ENCODE measurements around the gene NFIB.

Gene NFIB

DNA sequence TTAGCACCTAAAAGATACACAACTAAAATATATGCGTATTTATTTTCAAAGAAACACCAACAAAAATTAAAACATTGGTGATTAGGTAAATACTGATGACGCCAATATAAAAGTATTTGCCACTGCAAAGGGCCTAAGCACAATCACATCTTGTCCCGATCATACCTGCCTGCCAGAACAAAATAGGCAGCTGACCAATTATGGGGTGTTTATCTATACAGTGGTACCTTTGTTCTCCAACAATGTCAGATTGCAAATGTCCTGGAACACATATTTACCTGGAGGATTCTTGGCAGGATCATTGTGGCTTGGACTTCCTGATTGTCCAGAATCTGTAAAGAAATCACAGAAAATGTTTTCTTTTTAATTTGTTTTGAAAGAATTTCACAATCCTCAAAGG is 134.5 kb downstream of the NFIB start:
- no peak for DNase-seq

DNA sequence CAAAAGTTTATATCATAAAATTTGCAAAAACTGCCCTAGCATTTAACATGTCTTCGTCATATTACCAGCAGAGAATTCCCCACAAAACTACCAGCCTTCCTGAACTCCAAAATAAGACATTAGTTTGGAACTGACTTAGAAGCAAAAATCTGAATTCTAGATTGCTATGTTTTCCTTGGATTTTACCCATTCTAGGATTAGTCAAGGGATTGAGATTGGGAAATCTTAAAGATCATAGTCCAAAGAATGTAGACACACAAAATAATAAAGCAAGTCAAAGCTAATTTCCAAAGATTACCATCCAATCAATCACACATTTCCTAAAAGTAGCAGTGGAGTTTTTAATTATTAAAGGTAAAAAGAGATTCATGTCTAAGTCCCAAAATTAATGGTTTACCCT is 138.2 kb downstream of the NFIB start:
- no peak for DNase-seq

DNA sequence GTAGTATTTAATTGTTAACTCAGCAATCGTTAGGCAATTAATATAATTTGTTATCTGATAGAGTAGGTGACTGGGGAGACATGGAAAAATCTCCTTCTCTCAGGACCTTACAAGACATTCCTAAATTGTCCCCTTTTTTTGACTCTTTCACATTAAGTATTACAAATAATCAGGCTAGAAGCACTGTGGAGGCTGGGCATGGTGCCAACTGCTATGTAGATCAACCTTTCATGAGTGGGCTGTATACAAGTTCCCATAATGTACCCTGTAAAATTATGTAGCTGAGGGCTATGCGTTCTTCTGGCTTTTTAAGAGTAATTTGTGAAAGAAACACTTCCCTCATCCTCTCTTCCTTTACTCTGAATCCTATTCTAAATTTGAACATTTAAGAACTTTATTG is 140.2 kb downstream of the NFIB start:
- DNase-seq: no peak

DNA sequence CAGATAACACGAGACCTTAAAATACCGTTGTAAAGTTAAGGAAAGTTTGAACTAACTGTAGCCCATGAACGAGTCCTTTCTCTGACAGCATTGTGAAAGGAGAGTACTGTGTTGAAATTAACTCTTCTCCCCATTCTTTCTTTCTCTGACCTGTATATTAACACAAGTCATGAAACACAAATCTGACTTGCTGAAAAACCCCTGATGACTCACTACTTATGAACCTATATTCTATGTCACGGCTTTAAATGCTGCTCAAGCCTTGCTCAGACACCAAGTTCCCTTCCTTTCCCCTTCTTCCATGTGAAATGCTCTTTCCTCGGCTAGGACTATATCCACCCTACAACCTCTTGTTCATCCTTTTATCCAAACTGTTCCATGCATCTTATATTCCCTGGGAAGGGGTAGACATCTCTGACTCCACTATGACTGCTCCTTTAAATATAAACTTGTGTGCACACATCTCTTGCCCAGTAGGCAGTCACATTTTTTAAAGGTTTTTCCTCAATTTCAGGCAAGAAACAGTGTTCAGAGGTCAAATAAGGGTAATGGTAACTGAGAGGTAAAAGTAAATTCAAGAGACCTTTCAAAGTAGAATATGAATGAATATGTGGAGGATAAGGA is 142.9 kb downstream of the NFIB start:
- no peak for DNase-seq

DNA sequence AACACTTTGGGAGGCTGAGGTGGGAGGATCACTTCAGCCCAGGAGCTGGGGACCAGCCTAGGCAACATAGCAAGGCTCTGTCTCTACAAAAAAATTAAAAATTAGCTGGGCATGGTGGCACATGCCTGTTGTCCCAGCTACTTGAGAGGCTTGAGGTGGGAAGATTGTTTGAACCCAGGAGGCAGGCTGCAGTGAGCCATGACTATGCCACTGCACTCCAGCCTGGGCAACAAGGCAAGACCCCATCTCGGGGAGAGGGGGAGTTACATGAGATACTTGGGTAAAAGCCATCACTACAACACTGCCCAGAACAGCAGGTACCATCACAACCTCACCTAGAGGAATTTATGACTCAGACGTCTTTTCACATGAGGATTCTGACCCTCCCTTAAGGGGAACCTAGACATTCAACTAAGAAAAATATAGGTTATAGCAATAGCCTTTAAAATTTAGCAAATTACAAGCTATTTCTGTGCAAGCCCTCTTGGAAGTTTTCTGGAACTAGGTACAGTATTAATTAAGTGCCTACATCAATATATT is 143.5 kb downstream of the NFIB start:
- no peak for DNase-seq

DNA sequence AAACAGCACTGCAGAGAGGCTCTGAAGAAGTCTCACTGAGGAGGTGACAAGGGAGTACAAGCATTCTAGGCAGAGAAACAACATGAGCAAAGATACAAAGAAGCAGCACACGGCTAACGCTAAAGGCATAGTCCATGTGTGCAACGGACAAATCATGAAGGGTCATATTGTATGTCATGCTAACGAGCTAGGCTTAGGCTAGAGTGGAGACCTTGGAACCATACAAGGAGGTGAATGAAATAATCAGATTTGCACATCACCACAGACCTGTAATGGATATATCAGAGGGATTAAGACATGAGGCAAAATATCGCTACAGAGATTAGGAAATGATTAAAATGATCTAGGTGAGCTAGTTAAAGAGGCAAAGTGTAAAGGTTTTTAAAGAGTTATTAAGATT is 145.6 kb downstream of the NFIB start:
- DNase-seq: no peak

DNA sequence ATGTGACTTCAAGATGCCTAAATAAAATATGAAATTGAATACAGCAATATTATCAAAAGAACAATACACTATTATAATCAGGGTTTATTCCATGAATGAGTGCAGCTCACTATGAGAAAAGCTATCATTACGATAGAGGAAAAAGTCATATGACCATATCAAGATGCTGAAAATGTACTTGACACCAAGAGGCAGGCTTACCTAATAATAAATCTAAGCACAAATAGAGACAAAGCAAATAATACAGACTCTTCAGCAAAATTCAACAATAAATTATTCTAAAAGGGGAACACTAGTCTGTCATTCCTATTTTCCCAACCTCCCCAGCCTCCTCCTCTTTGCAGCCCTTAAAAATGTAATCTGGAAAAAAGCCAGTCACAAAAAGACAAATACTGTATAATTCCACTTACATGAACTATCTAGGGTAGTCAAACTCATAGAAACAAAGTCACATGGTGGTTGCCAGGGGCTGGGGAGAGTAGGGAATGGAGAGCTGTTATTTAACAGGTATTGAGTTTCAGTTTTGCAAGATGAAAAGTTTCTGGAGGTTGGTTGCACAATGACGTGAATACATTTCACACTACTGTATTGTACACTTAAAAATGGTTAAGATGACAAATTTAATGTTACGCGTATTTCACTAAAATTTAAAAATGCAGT is 148.4 kb downstream of the NFIB start:
- peak; percentile 41 for DNase-seq

DNA sequence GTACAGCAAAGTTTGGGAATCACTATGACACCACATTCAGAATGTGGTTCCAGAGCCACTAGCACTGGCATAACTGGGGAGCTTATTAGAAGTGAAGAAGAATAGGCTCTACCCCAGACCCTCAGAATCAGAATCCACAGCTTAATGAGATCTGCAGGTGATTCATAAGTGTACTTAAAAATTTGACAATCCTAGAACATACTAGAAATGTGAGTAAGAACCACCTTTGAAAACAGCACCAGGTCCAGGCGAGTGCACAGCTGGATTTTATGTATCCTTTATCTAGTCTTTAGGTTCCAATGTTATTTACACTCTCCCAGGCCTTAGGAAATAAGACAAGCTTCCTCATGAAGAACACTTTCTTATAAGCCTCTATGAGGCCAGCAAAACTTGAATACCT is 149.0 kb downstream of the NFIB start:
- DNase-seq: no peak

DNA sequence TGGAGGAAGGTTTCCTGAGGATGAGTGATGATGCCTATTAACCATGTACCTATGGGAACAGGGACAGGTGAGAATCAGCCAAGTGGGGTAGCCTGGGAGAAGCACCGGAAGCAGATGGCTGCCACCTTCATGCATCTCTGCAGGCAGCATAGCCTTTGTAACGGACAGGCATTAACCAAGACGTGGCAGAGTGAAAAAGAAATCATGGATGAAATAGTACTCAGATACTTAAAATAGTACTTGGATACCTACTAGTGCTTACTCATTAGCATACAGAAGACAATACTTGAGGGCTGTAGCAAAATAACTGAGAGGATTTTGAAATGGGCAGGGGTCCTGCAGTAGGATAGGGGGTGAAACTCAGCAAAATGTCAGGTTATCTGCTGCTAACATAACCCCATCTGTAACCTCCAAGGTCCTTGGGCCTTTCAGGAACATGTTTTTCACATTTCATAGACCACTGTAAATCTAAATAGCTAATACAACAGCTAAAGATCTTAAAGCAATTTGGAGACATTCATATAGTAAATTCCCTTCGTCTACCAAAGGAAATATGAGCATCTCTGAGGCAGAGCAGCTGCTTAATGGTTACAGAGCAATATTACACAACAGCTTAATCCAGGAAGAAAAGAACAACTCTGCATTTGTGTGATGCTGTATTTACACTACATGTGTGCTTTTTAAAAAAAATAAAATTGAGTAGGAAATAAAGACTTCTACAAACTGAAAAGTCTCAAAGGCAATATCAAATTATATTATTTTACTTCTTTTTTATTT is 154.3 kb downstream of the NFIB start:
- peak; percentile 63 for DNase-seq

DNA sequence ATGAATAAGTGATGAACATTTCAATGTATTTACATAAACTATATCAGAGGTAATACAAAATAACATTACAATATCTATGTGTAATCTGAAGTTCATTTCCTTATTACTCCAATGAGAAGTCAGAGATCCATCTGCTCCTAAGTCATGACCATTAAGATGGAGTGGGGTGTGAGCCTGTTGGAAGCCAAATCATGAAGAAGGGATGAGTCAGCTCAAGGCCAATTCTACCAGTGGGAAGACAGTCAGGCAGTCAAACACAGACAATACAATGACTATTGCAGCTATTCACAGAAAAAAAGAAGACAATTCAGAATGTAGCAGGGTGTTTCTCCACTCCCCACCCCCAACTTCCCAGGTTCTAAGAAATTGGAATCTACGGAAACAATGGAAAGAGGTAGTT is 155.0 kb downstream of the NFIB start:
- DNase-seq: no peak

DNA sequence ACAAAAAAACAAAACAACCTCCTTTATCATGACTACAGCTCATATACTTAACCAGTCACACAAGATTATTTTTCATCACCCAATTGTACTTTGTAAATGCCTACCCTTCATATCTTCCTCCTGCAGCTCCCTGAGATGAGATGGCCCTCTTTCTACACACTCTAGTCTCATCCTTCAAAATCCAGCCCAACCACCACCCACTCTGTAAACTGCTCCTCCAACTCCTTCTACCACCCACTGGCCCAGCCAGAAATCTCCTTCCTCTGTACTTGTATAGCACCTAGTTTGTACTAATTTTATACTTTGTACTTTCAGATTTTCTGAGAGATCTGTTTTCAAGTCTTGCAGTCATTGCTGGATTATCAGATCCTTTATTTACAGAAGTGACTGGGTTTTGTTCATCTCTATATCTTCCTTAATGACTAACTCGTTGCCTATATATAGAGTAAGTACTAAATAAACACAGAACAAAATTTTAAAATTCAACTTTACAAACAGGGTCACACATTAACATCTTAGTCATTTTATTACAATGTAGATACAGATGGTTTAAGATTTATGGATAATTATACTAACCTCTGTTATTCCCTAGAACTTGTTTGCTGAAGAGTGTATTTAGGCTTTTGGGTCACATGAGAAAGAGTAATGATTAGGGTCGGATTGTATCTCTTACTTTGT is 155.7 kb downstream of the NFIB start:
- no peak for DNase-seq

DNA sequence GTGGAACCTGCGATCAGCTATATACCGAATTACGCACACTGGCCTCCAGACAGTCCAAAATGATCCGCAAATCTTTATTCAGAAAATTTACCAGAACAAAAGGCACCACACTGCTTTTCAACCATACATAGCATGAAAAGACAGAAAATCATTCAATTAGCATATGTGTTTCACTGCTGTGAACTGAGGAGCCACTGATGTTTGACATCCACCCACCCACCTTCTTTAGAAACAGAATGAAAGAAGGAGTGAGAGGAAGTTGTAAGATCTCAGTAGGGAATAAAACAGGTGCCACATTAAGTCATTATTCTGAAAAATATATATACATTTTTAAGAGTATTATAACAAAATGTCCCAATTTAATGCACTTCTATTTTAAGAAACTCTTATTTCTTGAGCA is 156.8 kb downstream of the NFIB start:
- no peak for DNase-seq

DNA sequence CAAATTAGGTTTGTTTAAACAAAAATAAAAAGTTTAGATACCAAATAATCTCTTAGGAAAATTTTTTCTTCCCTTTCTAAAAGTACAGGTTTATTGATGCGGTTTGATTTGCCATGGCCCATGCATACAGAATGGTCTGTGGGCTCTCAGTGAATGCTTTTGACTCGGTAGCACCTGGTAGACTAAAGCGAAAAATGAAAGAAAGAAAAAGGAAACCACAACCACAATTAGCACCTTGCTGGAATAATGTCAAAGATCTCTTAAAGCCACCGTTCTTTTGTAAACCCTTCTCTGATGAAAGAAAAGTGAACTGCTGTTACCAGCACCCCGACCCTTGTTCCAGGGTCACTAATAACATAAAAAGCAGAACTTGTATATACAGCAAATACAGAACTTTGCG is 157.9 kb downstream of the NFIB start:
- no peak for DNase-seq

DNA sequence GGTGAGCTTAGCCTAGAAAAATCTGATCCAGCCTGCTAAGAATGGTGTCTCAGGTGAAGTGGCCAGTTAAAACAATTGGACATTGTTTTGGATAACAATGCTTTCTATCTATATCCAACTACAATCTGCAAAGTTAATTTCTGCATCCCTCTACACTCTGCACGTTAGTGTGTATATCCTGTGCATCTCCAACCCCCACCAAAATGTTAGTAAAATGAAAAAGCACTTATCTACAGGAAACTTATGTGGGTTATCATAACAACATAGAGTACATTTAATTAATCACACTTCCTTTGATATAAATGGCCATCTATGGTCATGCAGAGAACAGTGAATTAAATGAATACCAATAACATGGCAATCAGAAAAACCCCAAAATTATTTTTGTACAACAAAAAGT is 158.7 kb downstream of the NFIB start:
- DNase-seq: no peak

DNA sequence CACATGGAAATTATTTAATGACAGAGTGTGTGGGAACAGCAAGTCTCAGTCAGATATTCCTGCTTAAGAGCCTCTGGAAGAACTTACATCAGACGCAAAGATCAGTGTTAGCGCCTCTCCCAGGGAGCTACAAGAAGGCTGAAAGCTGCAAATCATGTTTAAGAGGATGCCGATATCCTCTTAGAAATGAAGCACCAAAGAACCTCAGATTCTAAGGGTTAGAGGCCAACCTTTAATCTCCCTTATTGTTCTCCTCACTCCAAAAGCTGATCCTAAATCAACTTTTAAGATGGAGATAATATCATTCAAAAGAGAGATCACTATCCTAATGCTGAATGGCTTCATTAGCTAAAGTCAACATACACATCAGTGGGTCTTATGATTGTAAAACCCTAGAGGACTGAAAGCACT is 160.6 kb downstream of the NFIB start:
- DNase-seq: no peak

DNA sequence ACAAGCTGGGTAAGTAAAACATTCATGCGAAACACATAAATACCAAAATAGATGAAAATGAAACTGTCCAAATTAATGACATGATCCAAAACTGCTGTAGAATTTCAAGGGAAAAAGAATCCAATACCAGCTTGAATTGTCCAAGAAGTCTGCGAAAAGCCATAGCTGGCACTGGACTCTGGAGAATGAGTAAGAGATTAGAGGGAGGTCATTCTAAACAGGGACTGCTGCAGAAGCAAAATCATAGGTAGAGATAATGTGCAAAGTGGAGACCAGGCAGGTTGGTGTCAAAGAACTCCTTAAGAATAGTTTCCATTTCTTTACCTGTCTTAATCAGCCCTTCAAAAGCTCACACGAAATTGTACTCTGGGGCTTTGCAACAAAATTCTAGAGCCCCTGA is 162.5 kb downstream of the NFIB start:
- no peak for DNase-seq

DNA sequence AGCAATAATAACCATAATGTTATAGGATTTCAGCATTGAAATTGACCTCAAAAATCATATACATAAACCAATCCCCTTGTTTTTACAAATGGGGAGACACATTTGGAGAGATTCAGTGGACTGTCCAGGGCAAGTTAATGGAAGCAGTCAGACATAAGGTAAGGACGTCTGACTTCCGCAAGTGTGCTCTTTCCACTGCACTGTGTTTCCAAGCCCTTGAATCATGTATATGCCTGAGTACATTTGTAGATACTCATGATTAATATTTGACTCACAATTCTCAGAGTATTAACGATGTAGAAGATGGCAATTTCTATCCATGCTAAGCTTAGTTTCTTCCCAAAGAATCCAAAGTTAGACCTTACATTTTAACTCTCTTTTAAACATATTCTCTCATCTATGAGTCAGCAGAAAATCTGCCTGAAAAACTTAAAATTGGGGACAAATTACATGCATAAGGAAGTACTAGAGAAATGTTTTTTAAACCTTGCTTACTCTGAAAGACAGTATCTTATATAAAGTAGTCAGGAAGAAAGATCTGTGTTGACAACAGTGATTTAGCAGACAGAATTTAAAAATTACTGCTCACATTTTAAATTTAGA is 165.3 kb downstream of the NFIB start:
- DNase-seq: no peak

DNA sequence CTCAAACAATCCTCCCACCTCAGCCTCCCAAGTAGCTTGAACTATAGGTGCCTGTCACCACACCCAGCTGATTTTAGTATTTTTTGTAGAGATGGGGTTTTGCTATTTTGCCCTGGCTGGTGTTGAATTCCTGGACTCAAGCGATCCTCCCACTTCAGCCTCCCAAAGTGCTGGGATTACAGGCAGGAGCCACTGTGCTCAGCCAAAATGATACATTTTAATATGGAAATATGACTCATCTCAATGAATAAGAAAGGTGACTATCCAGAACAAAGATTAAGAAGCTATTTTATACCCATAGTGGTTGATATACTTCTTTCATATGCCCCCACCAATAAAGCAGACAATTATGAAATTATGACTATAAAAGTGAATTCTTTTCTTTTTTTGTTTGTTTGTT is 166.2 kb downstream of the NFIB start:
- no peak for DNase-seq

DNA sequence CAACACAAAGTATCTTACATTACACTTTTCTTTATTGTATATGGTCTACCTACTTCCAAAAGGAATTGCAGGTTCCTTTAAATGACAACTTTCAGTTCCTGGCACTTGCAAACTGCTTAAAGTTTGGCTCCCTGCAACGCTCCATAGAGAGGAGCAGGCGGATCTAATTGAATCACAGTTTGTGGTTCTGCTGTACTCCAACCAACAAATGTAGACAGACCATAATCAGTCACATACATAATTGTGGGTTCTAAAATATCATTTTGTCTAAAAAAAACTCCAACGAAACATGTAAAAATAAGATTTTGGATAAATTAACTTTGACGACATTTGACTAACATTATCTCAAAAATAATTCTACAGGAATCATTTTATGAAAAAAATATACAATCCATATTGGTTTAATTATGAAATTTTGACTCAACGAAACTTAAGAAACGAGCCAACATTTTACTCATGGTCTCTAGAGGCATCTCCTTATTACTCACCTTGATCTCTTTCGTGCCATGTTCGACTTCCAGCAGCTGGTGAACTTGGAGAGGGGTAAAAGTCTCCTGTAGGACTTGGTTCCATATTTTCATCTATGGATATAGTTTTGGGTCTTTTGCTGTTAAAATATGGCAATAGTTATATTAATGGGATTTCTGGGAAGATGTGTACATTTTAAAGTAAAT is 167.6 kb downstream of the NFIB start:
- DNase-seq: no peak

DNA sequence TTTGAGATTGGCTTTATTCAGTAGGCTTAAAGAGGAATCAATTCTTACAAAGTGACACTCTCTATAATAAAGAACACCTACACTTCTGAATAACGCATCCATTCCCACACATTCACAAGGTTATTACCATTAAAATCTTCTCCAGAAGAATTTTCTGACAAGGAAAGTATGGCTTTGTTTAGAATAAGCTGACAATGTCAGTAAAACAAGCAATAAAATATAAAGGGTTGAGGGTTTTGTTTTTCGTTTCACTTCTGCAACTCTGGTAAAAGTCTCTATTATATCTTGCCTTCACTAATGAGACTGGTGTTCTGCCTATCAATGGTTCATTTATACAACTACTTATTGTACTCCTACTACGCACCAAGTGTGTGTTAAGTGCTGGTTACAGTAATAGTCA is 169.7 kb downstream of the NFIB start:
- DNase-seq: no peak

DNA sequence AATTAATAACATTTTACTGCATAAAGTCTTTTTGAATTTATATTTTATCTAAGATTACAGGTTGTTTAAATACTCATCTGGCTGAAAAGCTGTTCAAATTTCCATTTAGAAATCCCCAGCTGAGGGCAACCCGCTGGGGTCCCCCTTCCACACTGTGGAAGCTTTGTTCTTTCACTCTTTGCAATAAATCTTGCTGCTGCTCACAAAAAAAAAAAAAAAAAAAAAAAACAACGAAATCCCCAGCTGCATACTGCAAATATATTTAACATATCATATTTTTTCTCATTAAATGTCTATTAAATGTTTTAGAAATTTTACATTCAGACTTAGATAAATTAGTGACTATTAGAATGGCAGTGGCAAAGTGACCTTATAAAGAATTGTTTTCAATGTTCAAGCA is 172.2 kb downstream of the NFIB start:
- no peak for DNase-seq

DNA sequence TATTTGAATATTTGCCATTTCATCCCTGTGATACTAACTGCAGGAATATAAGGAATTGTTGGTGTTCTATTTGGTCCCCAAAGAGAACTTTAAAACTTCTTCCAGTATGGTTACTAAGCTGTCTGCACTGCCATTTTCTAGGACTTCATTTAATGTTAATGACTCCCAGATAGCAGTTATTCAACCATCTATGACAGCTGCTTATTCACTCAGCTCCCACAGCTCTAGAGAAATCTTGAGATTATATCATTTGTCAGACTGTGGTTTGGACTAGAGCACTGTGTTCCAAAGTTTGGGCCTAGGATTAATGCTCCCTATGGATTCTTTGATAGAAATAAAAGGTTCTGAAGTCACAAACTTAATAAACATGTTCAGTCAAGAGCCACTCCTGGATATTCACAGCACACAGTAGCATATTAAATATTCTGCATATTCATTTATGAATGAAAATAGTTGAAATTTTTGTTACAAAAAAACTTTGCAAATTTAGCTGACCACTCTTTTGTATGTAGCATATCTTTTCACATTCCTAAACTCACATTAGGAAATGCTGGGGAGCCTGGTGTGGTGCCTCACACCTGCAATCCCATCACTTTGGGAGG is 173.7 kb downstream of the NFIB start:
- DNase-seq: no peak
